Measurements from ENCODE around the gene KRT32. TPM values are rescaled to one million over a fixed set of nuclear protein-coding genes. Genes with fewer than 3 reads are reported as not detected.

Gene KRT32
- not detected in 2 replicates for total RNA-seq (2014; rRNA removed; shearing (Covaris generic))
- polyA plus RNA-seq (2014; cell fraction: nucleus; rRNA removed) = not detected in 2 replicates

GRCh38 chr17:41466988-41467387 is at the start of gene KRT32:
Gene KRT32, minus strand, starts transcription at chr17:41467386. Its CDS starts 61 bp downstream, at chr17:41467325.
- DNase-seq (ENCODE audit: extremely low read depth, low read depth) = no peak

- DNase-seq (ENCODE audit: extremely low read depth, low read depth) = no peak
Measured at GRCh38 chr17:41516830-41517283, 49.7 kb upstream of the KRT32 start.

- no peak for DNase-seq (ENCODE audit: extremely low read depth, low read depth)
Measured at GRCh38 chr17:41516147-41516829, 49.1 kb upstream of the KRT32 start.

GRCh38 chr17:41513168-41513547 is 46.0 kb upstream of the KRT32 start:
- no peak for DNase-seq (ENCODE audit: extremely low read depth, low read depth)

- DNase-seq (ENCODE audit: extremely low read depth, low read depth) = no peak
Measured at GRCh38 chr17:41512546-41513167, 45.5 kb upstream of the KRT32 start.

- DNase-seq (ENCODE audit: extremely low read depth, low read depth) = no peak
Measured at GRCh38 chr17:41511716-41512115, 44.5 kb upstream of the KRT32 start.

- no peak for DNase-seq (ENCODE audit: extremely low read depth, low read depth)
Measured at GRCh38 chr17:41511116-41511515, 43.9 kb upstream of the KRT32 start.

GRCh38 chr17:41510251-41511065 is 43.3 kb upstream of the KRT32 start:
- no peak for DNase-seq (ENCODE audit: extremely low read depth, low read depth)

- no peak for DNase-seq (ENCODE audit: extremely low read depth, low read depth)
Measured at GRCh38 chr17:41507315-41507880, 40.2 kb upstream of the KRT32 start.

- no peak for DNase-seq (ENCODE audit: extremely low read depth, low read depth)
Measured at GRCh38 chr17:41505809-41506767, 38.9 kb upstream of the KRT32 start.

- DNase-seq (ENCODE audit: extremely low read depth, low read depth) = no peak
Measured at GRCh38 chr17:41505007-41505808, 38.0 kb upstream of the KRT32 start, which contains the start of gene KRT13. Gene KRT13, minus strand, starts transcription at chr17:41505612. Its CDS starts 62 bp downstream, at chr17:41505550.

GRCh38 chr17:41504246-41504977 is 37.2 kb upstream of the KRT32 start:
- no peak for DNase-seq (ENCODE audit: extremely low read depth, low read depth)

- no peak for DNase-seq (ENCODE audit: extremely low read depth, low read depth)
Measured at GRCh38 chr17:41503202-41503601, 36.0 kb upstream of the KRT32 start.

GRCh38 chr17:41500131-41500911 is 33.1 kb upstream of the KRT32 start:
- DNase-seq (ENCODE audit: extremely low read depth, low read depth) = no peak

GRCh38 chr17:41499714-41500113 is 32.5 kb upstream of the KRT32 start:
- no peak for DNase-seq (ENCODE audit: extremely low read depth, low read depth)

- no peak for DNase-seq (ENCODE audit: extremely low read depth, low read depth)
Measured at GRCh38 chr17:41498276-41498675, 31.1 kb upstream of the KRT32 start.

- DNase-seq (ENCODE audit: extremely low read depth, low read depth) = peak; percentile 85
Measured at GRCh38 chr17:41496803-41497484, 29.8 kb upstream of the KRT32 start.

Data from NCI-H460 (cell line).